ENCODE results near the gene SCUBE3.

Gene SCUBE3

GRCh38 chr6:35213824-35214756 lies at the start of gene SCUBE3:
SCUBE3 (plus strand) TSS chr6:35213956; CDS start chr6:35214419, 463 bp downstream.
- DNase-seq: no peak

- no peak for DNase-seq
These were observed 49.5 kb upstream of the SCUBE3 start for GRCh38 chr6:35164277-35164676.

GRCh38 chr6:35164868-35165267 lies 48.9 kb upstream of the SCUBE3 start:
- DNase-seq: no peak

GRCh38 chr6:35165630-35166071 lies 48.1 kb upstream of the SCUBE3 start:
- no peak for DNase-seq

GRCh38 chr6:35166116-35166515 lies 47.6 kb upstream of the SCUBE3 start:
- no peak for DNase-seq

- no peak for DNase-seq
These were observed 47.2 kb upstream of the SCUBE3 start for GRCh38 chr6:35166520-35166919.

GRCh38 chr6:35167505-35167904 lies 46.3 kb upstream of the SCUBE3 start:
- DNase-seq: no peak

GRCh38 chr6:35168461-35168861 lies 45.3 kb upstream of the SCUBE3 start:
- DNase-seq: peak; percentile 25

- no peak for DNase-seq
These were observed 43.6 kb upstream of the SCUBE3 start for GRCh38 chr6:35170166-35170565.

- no peak for DNase-seq
These were observed 42.9 kb upstream of the SCUBE3 start for GRCh38 chr6:35170891-35171290.

- no peak for DNase-seq
These were observed 40.7 kb upstream of the SCUBE3 start for GRCh38 chr6:35173044-35173426.

GRCh38 chr6:35173427-35174087 lies 40.2 kb upstream of the SCUBE3 start:
- no peak for DNase-seq

GRCh38 chr6:35174088-35174434 lies 39.7 kb upstream of the SCUBE3 start:
- DNase-seq: no peak

GRCh38 chr6:35174501-35174900 lies 39.3 kb upstream of the SCUBE3 start:
- no peak for DNase-seq

GRCh38 chr6:35176301-35177024 lies 37.3 kb upstream of the SCUBE3 start:
- no peak for DNase-seq

- no peak for DNase-seq
These were observed 36.6 kb upstream of the SCUBE3 start for GRCh38 chr6:35177157-35177556.

GRCh38 chr6:35177596-35177995 lies 36.2 kb upstream of the SCUBE3 start:
- no peak for DNase-seq

GRCh38 chr6:35178012-35178411 lies 35.7 kb upstream of the SCUBE3 start:
- no peak for DNase-seq

GRCh38 chr6:35178932-35179832 lies 34.6 kb upstream of the SCUBE3 start:
- no peak for DNase-seq

GRCh38 chr6:35179901-35180535 lies 33.7 kb upstream of the SCUBE3 start:
- no peak for DNase-seq

- DNase-seq: no peak
These were observed 32.3 kb upstream of the SCUBE3 start for GRCh38 chr6:35181308-35181932.

Data from NCI-H2107 (cell line).